ENCODE results near the gene ZFP91.

DNA sequence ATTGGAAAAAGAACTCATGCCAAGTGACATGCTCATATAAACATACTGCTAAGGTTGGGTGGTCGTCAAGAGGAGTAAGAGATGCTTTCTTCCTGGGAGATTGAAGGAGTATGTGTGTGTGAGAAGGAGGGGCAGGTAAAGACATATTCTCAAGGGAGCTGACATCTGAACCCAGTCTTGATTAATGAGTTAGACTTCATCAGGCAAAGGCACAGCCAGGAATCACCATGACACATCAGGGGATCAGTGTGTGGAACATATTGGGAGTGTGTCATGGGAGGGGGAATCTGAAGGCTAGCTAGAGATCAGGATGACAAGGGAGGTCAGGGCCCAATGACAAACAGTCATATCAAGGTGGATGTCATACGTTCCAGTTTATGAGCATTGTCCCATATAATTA, 58.5 kb downstream of the ZFP91 start:
- TF ChIP-seq YY1 (IDR thresholded peaks at IDR 0.05; ENCODE audit: insufficient read depth, insufficient read length), result no peak
- TF ChIP-seq ZNF274 (IDR thresholded peaks at IDR 0.05; ENCODE audit: low read depth, low read length), result no peak

Data from NT2/D1 (cell line).